GM10248 (cell line): ENCODE measurements around the gene NDRG2.

Experiments
- CTCF ChIA-PET: fragments of 300-600 bp; sonication (Branson Sonifier 250); formaldehyde crosslinking; extraction: SDS; loops from one replicate; lab custom pipeline; 2021; ENCODE audit warnings: antibody characterized with exemption; lab: Yijun Ruan, JAX
- POLR2A ChIA-PET: fragments of 350-650 bp; sonication (Branson Sonifier 250); formaldehyde crosslinking; extraction: SDS; loops from one replicate; lab custom pipeline; 2020; ENCODE audit warnings: antibody characterized with exemption; lab: Yijun Ruan, JAX
- DNase-seq: peaks from one replicate; pipeline ENCODE4 v3.0.0; 2012; ENCODE audit errors: extremely low spot score
- CTCF ChIP-seq: IDR thresholded peaks from 2 replicates; pipeline ENCODE4 v1.5.1; 2012; ENCODE audit warnings: mild to moderate bottlenecking, low read depth; ENCODE audit errors: extremely low read depth, missing control alignments, control extremely low read depth

NDRG2 gene

GRCh38 chr14:21003788-21004346, 21.0 kb downstream of the NDRG2 start:
- CTCF ChIA-PET, result interaction anchor here (1.0 to 7.4 kb wide), 7 partner anchors 8 to 97 kb away, joined by 3 to 65 read pairs (median 12); partner anchors contain the start of gene TMEM253
- POLR2A ChIA-PET, result no interaction called here
- no peak for TF ChIP-seq CTCF
- no peak for DNase-seq

GRCh38 chr14:21001218-21001617, 23.6 kb downstream of the NDRG2 start:
- ChIA-PET CTCF (interaction anchor here (0.6 to 7.4 kb wide), 10 partner anchors 9 to 102 kb away, joined by 3 to 65 read pairs (median 4); no protein-coding TSS in a partner anchor), POLR2A (no interaction called here)
- no peak for DNase-seq
- no peak for TF ChIP-seq CTCF

GRCh38 chr14:20999591-20999990, 25.3 kb downstream of the NDRG2 start:
- no peak for DNase-seq
- CTCF ChIA-PET, result interaction anchor here (1.3 to 7.4 kb wide), 5 partner anchors 15 to 141 kb away, joined by 4 to 65 read pairs (median 5); no protein-coding TSS in a partner anchor
- POLR2A ChIA-PET, result no interaction called here

GRCh38 chr14:20998674-20999366, 26.0 kb downstream of the NDRG2 start, which contains the start of gene SLC39A2:
Gene SLC39A2, plus strand, starts transcription at chr14:20999293. Its CDS starts 154 bp downstream, at chr14:20999447.
- TF ChIP-seq CTCF, result no peak
- POLR2A ChIA-PET, result no interaction called here
- no peak for DNase-seq
- CTCF ChIA-PET, result interaction anchor here (0.9 to 8.6 kb wide), 9 partner anchors 9 to 141 kb away, joined by 3 to 57 read pairs (median 4); no protein-coding TSS in a partner anchor

More at GRCh38 chr14:20999591-20999990, 25.3 kb downstream of the NDRG2 start:
- no peak for TF ChIP-seq CTCF

- no peak for DNase-seq
- ChIA-PET CTCF (interaction anchor here (1.1 to 8.6 kb wide), 7 partner anchors 10 to 106 kb away, joined by 3 to 57 read pairs (median 6); no protein-coding TSS in a partner anchor), POLR2A (no interaction called here)
- TF ChIP-seq CTCF, result no peak
These were observed 26.7 kb downstream of the NDRG2 start for GRCh38 chr14:20998139-20998538.

- ChIA-PET POLR2A (interaction anchor here (0.7 kb wide), 1 partner anchor 105 kb away, joined by 4 read pairs; no protein-coding TSS in a partner anchor), CTCF (interaction anchor here (1.1 to 8.6 kb wide), 8 partner anchors 13 to 107 kb away, joined by 3 to 57 read pairs (median 6); no protein-coding TSS in a partner anchor)
- no peak for DNase-seq
- TF ChIP-seq CTCF, result no peak
These were observed 27.3 kb downstream of the NDRG2 start for GRCh38 chr14:20997564-20997963.
